GM12878 (cell line): ENCODE measurements around the gene BLOC1S4. TPM values are rescaled to one million over a fixed set of nuclear protein-coding genes. Genes with fewer than 3 reads are reported as not detected.

Experiments
- ATAC-seq: fragments of 200-7000 bp; cut with Tn5 transposase; 3 replicates; pipeline ENCODE4 v1.9.1; 2020; ENCODE audit warnings: mild to moderate bottlenecking, moderate library complexity
- BruUV-seq: library from RNA; stranded (reverse); fragments of 400-500 nt; replicated peaks from 2 replicates; lab custom pipeline; 2021; lab: Mats Ljungman, UMichigan
- CTCF ChIA-PET: fragments of 300-600 bp; sonication (Branson Sonifier 250); formaldehyde crosslinking; extraction: SDS; loops from one replicate; lab custom pipeline; 2021; ENCODE audit warnings: inconsistent platforms; lab: Yijun Ruan, JAX
- POLR2A ChIA-PET: fragments of 350-600 bp; formaldehyde crosslinking; extraction: SDS; loops from one replicate; lab custom pipeline; 2021; ENCODE audit warnings: inconsistent platforms; lab: Charles Lee
- RAD21 ChIA-PET: fragments of 300-600 bp; sonication (Branson Sonifier 250); formaldehyde crosslinking; loops from one replicate; lab custom pipeline; 2023; ENCODE audit warnings: antibody characterized with exemption; ENCODE audit not compliant: unreplicated experiment; lab: Charles Lee
- SMC1A ChIA-PET: fragments of 300-600 bp; sonication (Branson Sonifier 250); formaldehyde crosslinking; loops from one replicate; lab custom pipeline; 2023; ENCODE audit not compliant: unreplicated experiment, uncharacterized antibody; lab: Charles Lee
- DNase-seq: peaks from one replicate; pipeline ENCODE4 v3.0.0-alpha.2; 2011; ENCODE audit warnings: low read depth, low spot score
- FAIRE-seq: peaks from 3 replicates; lab custom pipeline; 2011; peaks lifted over from hg19 to GRCh38; lab: Jason Lieb, UNC
- H2AFZ ChIP-seq: 2 replicates; pipeline ENCODE4 v1.6.0; 2011; ENCODE audit warnings: low read depth, low read length, control low read depth; ENCODE audit not compliant: control insufficient read depth
- H3K27ac ChIP-seq: 2 replicates; pipeline ENCODE4 v1.5.1; 2011; ENCODE audit warnings: control low read depth; ENCODE audit not compliant: control insufficient read depth, insufficient read depth
- H3K27me3 ChIP-seq, 2 experiments: replicated peaks in 1 of 2; 2 replicates each; pipeline versions ENCODE4 v1.6.0 to v1.6.1; 2011; ENCODE audit warnings: low read length in 1 of 2; ENCODE audit not compliant: control insufficient read depth in 2 of 2, insufficient read depth in 2 of 2
- H3K36me3 ChIP-seq, 2 experiments: 2 replicates each; pipeline ENCODE4 v1.5.1; 2011; ENCODE audit warnings: low read length in 1 of 2; ENCODE audit not compliant: control insufficient read depth in 2 of 2, insufficient read depth in 2 of 2
- H3K4me1 ChIP-seq: 2 replicates; pipeline ENCODE4 v1.6.1; 2011; ENCODE audit warnings: mild to moderate bottlenecking, low read length, moderate library complexity, mixed read lengths; ENCODE audit not compliant: control insufficient read depth, insufficient read depth
- H3K4me2 ChIP-seq: 2 replicates; pipeline ENCODE4 v1.6.0; 2011; ENCODE audit warnings: control low read depth; ENCODE audit not compliant: control insufficient read depth, insufficient read depth
- H3K4me3 ChIP-seq: fragments of 200-600 bp; sonication (generic); 2 replicates; pipeline ENCODE4 v1.5.1; 2016
- H3K79me2 ChIP-seq: 2 replicates; pipeline ENCODE4 v1.6.0; 2011; ENCODE audit warnings: low read length; ENCODE audit not compliant: control insufficient read depth, insufficient read depth
- H3K9ac ChIP-seq: 2 replicates; pipeline ENCODE4 v1.8.0; 2011; ENCODE audit warnings: low read length, control low read depth, mixed read lengths; ENCODE audit not compliant: control insufficient read depth, insufficient read depth
- H3K9me3 ChIP-seq: replicated peaks from 3 replicates; pipeline ENCODE4 v1.5.1; 2011; ENCODE audit warnings: mild to moderate bottlenecking, low read length; ENCODE audit not compliant: control insufficient read depth, insufficient read depth
- H4K20me1 ChIP-seq: 2 replicates; pipeline ENCODE4 v1.6.0; 2011; ENCODE audit not compliant: control insufficient read depth, insufficient read depth
- BMI1 ChIP-seq: fragments of 450-650 bp; IDR thresholded peaks from 2 replicates; pipeline ENCODE4 v1.6.1; 2016; ENCODE audit warnings: mild to moderate bottlenecking, moderate library complexity, borderline replicate concordance
- CBX5 ChIP-seq: sonication (generic); IDR thresholded peaks from 2 replicates; pipeline ENCODE4 v1.6.1; 2016; ENCODE audit warnings: low read depth, moderate library complexity, mild to moderate bottlenecking, inconsistent platforms
- KDM1A ChIP-seq: fragments of 200-600 bp; sonication (generic); IDR thresholded peaks from 2 replicates; pipeline ENCODE4 v1.6.1; 2016; ENCODE audit warnings: borderline replicate concordance
- MEF2B ChIP-seq: fragments of 450-650 bp; IDR thresholded peaks from 2 replicates; pipeline ENCODE4 v1.6.1; 2018; ENCODE audit warnings: mild to moderate bottlenecking, moderate library complexity; ENCODE audit not compliant: partially characterized antibody, poor library complexity, severe bottlenecking
- NFIC ChIP-seq: IDR thresholded peaks from 2 replicates; pipeline ENCODE4 v1.6.1; 2012; ENCODE audit warnings: low read depth, mild to moderate bottlenecking, inconsistent platforms, low read length, moderate library complexity
- POLR2AphosphoS2 ChIP-seq: IDR thresholded peaks from 2 replicates; pipeline ENCODE4 v1.6.1; 2011; ENCODE audit warnings: low read depth, mild to moderate bottlenecking, low read length, improper control_type of control experiment, moderate library complexity
- RB1 ChIP-seq: fragments of 450-650 bp; formaldehyde crosslinking; IDR thresholded peaks from 2 replicates; pipeline ENCODE4 v1.6.1; 2017; ENCODE audit warnings: mild to moderate bottlenecking, borderline replicate concordance
- RFX5 ChIP-seq: IDR thresholded peaks from 2 replicates; pipeline ENCODE4 v1.6.1; 2011; ENCODE audit warnings: low read depth, low read length, improper control_type of control experiment
- SP1 ChIP-seq: IDR thresholded peaks from one replicate; pipeline ENCODE4 v1.6.1; 2011; ENCODE audit warnings: low read depth, low read length
- WGBS: methylation state at CpG from one replicate; pipeline ENCODE4 v1.1.6; 2016; ENCODE audit warnings: low lambda C conversion rate; ENCODE audit not compliant: insufficient replicate concordance, insufficient coverage; ENCODE audit errors: missing lambda C conversion rate; 5-methylcytosine and 5-hydroxymethylcytosine counted together
- in situ Hi-C: fragments of 300-500 bp; cut with MboI; formaldehyde crosslinking; loops from 9 replicates; pipeline ENCODE4 v1.14.3; 2018; ENCODE audit warnings: mixed read lengths
- intact Hi-C: fragments of 100-400 bp; cut with micrococcal nuclease; formaldehyde crosslinking; loops from one replicate; pipeline ENCODE4 v1.14.2; 2022; ENCODE audit not compliant: unreplicated experiment
- polyA plus RNA-seq, 11 experiments: library from polyadenylated mRNA; depleted of rRNA in 4 of 11; unstranded in 6 of 11; stranded (reverse) in 5 of 11; fragments of >200 nt; fragmentation: Nextera tagmentation in 4 of 11; fragmentation: Illumina TruSeq in 1 of 11; extraction: Ambion mirVana in 4 of 11; extraction: Trizol in 1 of 11; gene quantifications; 1 replicate in 1 of 11; 2 replicates in 10 of 11; pipeline versions ENCODE4 v1.2.1 to v1.2.3, GENCODE V29; 2011 to 2016; ENCODE audit warnings: inconsistent platforms in 2 of 11, missing spikeins in 2 of 11, low read depth in 1 of 11
- total RNA-seq, 4 experiments: library from RNA; depleted of rRNA in 3 of 4; stranded (reverse); fragments of >200 nt in 3 of 4; fragmentation: Illumina TruSeq in 1 of 4; extraction: Trizol in 1 of 4; gene quantifications; 2 replicates each; pipeline versions ENCODE4 v1.2.1 to v1.2.3, GENCODE V29; 2013 to 2021
- TF ChIP-seq, protein P1 (sequence below): fragments of 450-650 bp; IDR thresholded peaks from 2 replicates; pipeline ENCODE4 v1.6.1; 2017; ENCODE audit warnings: mild to moderate bottlenecking, moderate library complexity
- TF ChIP-seq, protein P2 (sequence below): fragments of 150-350 bp; IDR thresholded peaks from 2 replicates; pipeline ENCODE4 v1.6.1; 2016; ENCODE audit warnings: low read depth, low read length
- TF ChIP-seq, protein P3 (sequence below): IDR thresholded peaks from 2 replicates; pipeline ENCODE4 v1.6.1; 2012; ENCODE audit warnings: low read depth, low read length, improper control_type of control experiment

Gene BLOC1S4
- total and polyA plus RNA-seq, 10 of the 15 experiments (the other 5 are each of a cell fraction or from before 2014, with no cell fraction given) = 2.7 to 23.8 (median 9.5) TPM

GRCh38 chr4:6739920-6740319 lies 23.9 kb downstream of the BLOC1S4 start:
- Histone ChIP-seq H3K9ac (no peak overlapping the region), H4K20me1 (no peaks in the 10 kb centered on the region), H3K27me3 (no peaks in the 10 kb centered on the region; a peak in 1 of 4 replicates), H3K4me3 (no peak overlapping the region), H3K9me3 (no peaks in the 10 kb centered on the region; the same call in 2 of the 3 replicates), H3K4me2 (no peak overlapping the region), H3K36me3 (no peaks in the 10 kb centered on the region), H2AFZ (no peak overlapping the region), H3K4me1 (peaks cover 10% of the 10 kb centered on the region), H3K79me2 (no peaks in the 10 kb centered on the region), H3K27ac (no peak overlapping the region)
- CTCF ChIA-PET = interaction anchor here (1.0 kb wide), 1 partner anchor 134 kb away, joined by 3 read pairs; no protein-coding TSS in a partner anchor
- no peak for ATAC-seq
- no peak for FAIRE-seq
- no TSS peak for BruUV-seq
- SMC1A ChIA-PET = no interaction called here
- TF ChIP-seq RB1 (no peak), CBX5 (no peak), NFIC (no peak), SP1 (no peak), RFX5 (no peak), MEF2B (no peak), BMI1 (no peak), POLR2AphosphoS2 (no peak), KDM1A (no peak)
- TF ChIP-seq, protein P1, sequence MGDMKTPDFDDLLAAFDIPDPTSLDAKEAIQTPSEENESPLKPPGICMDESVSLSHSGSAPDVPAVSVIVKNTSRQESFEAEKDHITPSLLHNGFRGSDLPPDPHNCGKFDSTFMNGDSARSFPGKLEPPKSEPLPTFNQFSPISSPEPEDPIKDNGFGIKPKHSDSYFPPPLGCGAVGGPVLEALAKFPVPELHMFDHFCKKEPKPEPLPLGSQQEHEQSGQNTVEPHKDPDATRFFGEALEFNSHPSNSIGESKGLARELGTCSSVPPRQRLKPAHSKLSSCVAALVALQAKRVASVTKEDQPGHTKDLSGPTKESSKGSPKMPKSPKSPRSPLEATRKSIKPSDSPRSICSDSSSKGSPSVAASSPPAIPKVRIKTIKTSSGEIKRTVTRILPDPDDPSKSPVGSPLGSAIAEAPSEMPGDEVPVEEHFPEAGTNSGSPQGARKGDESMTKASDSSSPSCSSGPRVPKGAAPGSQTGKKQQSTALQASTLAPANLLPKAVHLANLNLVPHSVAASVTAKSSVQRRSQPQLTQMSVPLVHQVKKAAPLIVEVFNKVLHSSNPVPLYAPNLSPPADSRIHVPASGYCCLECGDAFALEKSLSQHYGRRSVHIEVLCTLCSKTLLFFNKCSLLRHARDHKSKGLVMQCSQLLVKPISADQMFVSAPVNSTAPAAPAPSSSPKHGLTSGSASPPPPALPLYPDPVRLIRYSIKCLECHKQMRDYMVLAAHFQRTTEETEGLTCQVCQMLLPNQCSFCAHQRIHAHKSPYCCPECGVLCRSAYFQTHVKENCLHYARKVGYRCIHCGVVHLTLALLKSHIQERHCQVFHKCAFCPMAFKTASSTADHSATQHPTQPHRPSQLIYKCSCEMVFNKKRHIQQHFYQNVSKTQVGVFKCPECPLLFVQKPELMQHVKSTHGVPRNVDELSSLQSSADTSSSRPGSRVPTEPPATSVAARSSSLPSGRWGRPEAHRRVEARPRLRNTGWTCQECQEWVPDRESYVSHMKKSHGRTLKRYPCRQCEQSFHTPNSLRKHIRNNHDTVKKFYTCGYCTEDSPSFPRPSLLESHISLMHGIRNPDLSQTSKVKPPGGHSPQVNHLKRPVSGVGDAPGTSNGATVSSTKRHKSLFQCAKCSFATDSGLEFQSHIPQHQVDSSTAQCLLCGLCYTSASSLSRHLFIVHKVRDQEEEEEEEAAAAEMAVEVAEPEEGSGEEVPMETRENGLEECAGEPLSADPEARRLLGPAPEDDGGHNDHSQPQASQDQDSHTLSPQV = no peak
- TF ChIP-seq, protein P2, sequence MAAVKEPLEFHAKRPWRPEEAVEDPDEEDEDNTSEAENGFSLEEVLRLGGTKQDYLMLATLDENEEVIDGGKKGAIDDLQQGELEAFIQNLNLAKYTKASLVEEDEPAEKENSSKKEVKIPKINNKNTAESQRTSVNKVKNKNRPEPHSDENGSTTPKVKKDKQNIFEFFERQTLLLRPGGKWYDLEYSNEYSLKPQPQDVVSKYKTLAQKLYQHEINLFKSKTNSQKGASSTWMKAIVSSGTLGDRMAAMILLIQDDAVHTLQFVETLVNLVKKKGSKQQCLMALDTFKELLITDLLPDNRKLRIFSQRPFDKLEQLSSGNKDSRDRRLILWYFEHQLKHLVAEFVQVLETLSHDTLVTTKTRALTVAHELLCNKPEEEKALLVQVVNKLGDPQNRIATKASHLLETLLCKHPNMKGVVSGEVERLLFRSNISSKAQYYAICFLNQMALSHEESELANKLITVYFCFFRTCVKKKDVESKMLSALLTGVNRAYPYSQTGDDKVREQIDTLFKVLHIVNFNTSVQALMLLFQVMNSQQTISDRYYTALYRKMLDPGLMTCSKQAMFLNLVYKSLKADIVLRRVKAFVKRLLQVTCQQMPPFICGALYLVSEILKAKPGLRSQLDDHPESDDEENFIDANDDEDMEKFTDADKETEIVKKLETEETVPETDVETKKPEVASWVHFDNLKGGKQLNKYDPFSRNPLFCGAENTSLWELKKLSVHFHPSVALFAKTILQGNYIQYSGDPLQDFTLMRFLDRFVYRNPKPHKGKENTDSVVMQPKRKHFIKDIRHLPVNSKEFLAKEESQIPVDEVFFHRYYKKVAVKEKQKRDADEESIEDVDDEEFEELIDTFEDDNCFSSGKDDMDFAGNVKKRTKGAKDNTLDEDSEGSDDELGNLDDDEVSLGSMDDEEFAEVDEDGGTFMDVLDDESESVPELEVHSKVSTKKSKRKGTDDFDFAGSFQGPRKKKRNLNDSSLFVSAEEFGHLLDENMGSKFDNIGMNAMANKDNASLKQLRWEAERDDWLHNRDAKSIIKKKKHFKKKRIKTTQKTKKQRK = no peak
- TF ChIP-seq, protein P3, sequence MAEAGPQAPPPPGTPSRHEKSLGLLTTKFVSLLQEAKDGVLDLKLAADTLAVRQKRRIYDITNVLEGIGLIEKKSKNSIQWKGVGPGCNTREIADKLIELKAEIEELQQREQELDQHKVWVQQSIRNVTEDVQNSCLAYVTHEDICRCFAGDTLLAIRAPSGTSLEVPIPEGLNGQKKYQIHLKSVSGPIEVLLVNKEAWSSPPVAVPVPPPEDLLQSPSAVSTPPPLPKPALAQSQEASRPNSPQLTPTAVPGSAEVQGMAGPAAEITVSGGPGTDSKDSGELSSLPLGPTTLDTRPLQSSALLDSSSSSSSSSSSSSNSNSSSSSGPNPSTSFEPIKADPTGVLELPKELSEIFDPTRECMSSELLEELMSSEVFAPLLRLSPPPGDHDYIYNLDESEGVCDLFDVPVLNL = no peak
- RAD21 ChIA-PET = no interaction called here
- no peak for DNase-seq
- 60% methylated on average over 4 of the region's 4 CpGs for WGBS
- in situ Hi-C loops (no loop called here), intact Hi-C loops (no loop called here)
- POLR2A ChIA-PET = no interaction called here
